Colonic mucosa (tissue), 4 donors: ENCODE data around the gene NASP. TPM values are rescaled to one million over a fixed set of nuclear protein-coding genes. Genes with fewer than 3 reads are reported as not detected.

Source experiments
- DNase-seq: peaks from one replicate; pipeline ENCODE4 v3.0.0-alpha.2; 2020
- H3K27ac ChIP-seq: fragments of 200-600 bp; one replicate; pipeline ENCODE4 v1.8.0; 2021
- H3K27me3 ChIP-seq: fragments of 200-600 bp; one replicate; pipeline ENCODE4 v1.8.0; 2021
- H3K36me3 ChIP-seq: fragments of 200-600 bp; one replicate; pipeline ENCODE4 v1.8.0; 2021
- H3K4me1 ChIP-seq: fragments of 200-600 bp; one replicate; pipeline ENCODE4 v1.8.0; 2021; ENCODE audit warnings: mild to moderate bottlenecking
- H3K4me3 ChIP-seq: fragments of 200-600 bp; one replicate; pipeline ENCODE4 v1.8.0; 2021
- H3K9ac ChIP-seq, 2 donors: one replicate each; pipeline ENCODE4 v1.7.0; 2013; ENCODE audit warnings: control low read depth in 2 of 2, low read depth in 2 of 2, low read length in 2 of 2
- H3K9me3 ChIP-seq: fragments of 200-600 bp; one replicate; pipeline ENCODE4 v1.8.0; 2021
- intact Hi-C: fragments of 100-400 bp; cut with DNase I; formaldehyde crosslinking; loops from one replicate; pipeline ENCODE4 v1.14.1; 2022
- total RNA-seq, 2 donors: library from RNA; stranded (reverse); fragmentation: NEBNext Ultra II Directional in 1 of 2; extraction: Animal tissue kit (Norgen Biotek cat#: 25700) in 1 of 2; gene quantifications; one replicate each; pipeline ENCODE4 v1.2.1, GENCODE V29; 2021
- TF ChIP-seq, protein P1 (sequence below): fragments of 200-600 bp; IDR thresholded peaks from one replicate; pipeline ENCODE4 v1.8.0; 2022; ENCODE audit warnings: antibody characterized with exemption, mild to moderate bottlenecking
- donor health status: healthy.
- donor health status: DM: no; HTN: no; CAD: no.
- donor health status: DM: no; HTN: no; CAD: no.

NASP gene
- total RNA-seq, 2 donors from 2014 or later: 54.7 to 119 TPM

GRCh38 chr1:45621895-45622523, 38.2 kb downstream of the NASP start:
- Histone ChIP-seq H3K4me3 (no peak overlapping the region), H3K36me3 (no peaks in the 10 kb centered on the region), H3K9ac (peak overlapping the region in 1 of 2 donors; percentile 10), H3K27me3 (no peaks in the 10 kb centered on the region), H3K27ac (no peak overlapping the region), H3K4me1 (no peaks in the 10 kb centered on the region), H3K9me3 (no peaks in the 10 kb centered on the region)
- DNase-seq: no peak
- intact Hi-C loops: no loop called here
- TF ChIP-seq, protein P1, sequence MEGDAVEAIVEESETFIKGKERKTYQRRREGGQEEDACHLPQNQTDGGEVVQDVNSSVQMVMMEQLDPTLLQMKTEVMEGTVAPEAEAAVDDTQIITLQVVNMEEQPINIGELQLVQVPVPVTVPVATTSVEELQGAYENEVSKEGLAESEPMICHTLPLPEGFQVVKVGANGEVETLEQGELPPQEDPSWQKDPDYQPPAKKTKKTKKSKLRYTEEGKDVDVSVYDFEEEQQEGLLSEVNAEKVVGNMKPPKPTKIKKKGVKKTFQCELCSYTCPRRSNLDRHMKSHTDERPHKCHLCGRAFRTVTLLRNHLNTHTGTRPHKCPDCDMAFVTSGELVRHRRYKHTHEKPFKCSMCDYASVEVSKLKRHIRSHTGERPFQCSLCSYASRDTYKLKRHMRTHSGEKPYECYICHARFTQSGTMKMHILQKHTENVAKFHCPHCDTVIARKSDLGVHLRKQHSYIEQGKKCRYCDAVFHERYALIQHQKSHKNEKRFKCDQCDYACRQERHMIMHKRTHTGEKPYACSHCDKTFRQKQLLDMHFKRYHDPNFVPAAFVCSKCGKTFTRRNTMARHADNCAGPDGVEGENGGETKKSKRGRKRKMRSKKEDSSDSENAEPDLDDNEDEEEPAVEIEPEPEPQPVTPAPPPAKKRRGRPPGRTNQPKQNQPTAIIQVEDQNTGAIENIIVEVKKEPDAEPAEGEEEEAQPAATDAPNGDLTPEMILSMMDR: no peak

- no peaks in the 10 kb centered on the region for H3K36me3 ChIP-seq
- H3K9ac ChIP-seq: peak overlapping the region in 1 of 2 donors; percentile 10
- H3K4me1 ChIP-seq: no peaks in the 10 kb centered on the region
- intact Hi-C loops: no loop called here
- no peaks in the 10 kb centered on the region for H3K9me3 ChIP-seq
- H3K27me3 ChIP-seq: no peaks in the 10 kb centered on the region
- no peak overlapping the region for H3K4me3 ChIP-seq
- DNase-seq: no peak
- TF ChIP-seq, protein P1: no peak
- no peak overlapping the region for H3K27ac ChIP-seq
Observed at GRCh38 chr1:45622524-45623394, 38.9 kb downstream of the NASP start.

DNA sequence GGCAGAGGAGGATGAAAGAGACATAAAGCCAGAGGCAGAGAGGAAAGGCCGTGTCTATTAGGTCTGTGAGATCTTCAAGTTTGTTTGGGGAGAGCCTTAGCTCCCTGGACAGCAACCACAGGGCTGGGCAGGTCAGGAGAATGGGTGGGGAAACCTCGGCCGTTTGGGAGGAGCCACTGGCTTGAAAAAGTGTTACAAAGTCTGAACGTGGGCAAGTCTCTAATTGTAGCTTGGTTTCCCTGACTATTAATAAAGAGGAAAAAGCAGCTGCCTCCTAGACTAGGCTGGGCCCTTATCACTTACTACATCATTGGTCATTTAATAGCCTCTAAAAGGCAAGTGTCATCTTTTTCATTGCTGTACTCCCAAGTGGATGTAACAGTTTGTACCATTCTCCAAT, 40.1 kb downstream of the NASP start, which contains the start of gene CCDC17:
TSS of gene CCDC17 (minus strand) at position 83 of the 400 bp plus-strand sequence. CDS start 145 bp downstream, outside the sequence.
- H3K27me3 ChIP-seq: no peaks in the 10 kb centered on the region
- TF ChIP-seq, protein P1: no peak
- intact Hi-C loops: no loop called here
- H3K27ac ChIP-seq: no peak within 1 kb of the TSS
- H3K9me3 ChIP-seq: no peaks in the 10 kb centered on the region
- H3K4me1 ChIP-seq: no peaks in the 10 kb centered on the region
- DNase-seq: no peak
- H3K4me3 ChIP-seq: no peak within 1 kb of the TSS
- H3K36me3 ChIP-seq: peaks cover 4% of the 10 kb centered on the region
- H3K9ac ChIP-seq: no peak within 1 kb of the TSS

DNA sequence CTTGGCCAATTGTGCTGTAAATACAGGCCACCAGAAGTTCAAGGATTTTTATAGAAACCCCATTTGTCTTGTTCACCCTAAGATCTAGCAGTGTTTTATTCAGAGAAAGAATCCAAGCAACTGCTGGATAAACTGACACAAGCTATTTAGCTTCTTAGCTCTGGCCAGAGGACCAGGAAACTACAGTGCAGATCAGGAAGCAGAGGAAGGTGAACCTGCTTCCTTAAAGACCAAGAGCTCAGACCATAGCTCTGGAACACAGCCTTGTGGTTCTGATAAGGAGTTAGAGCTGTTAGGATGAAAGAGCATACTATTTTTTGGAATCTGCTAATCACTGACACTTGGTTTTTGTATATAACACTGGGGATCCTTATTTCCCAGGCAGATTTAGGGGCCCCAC, 45.2 kb downstream of the NASP start:
- intact Hi-C loops: no loop called here
- Histone ChIP-seq H3K4me1 (no peaks in the 10 kb centered on the region), H3K27ac (no peak overlapping the region), H3K4me3 (no peak overlapping the region), H3K27me3 (no peaks in the 10 kb centered on the region), H3K36me3 (peaks cover 22% of the 10 kb centered on the region), H3K9me3 (no peaks in the 10 kb centered on the region), H3K9ac (no peak overlapping the region)
- TF ChIP-seq, protein P1: no peak
- no peak for DNase-seq

DNA sequence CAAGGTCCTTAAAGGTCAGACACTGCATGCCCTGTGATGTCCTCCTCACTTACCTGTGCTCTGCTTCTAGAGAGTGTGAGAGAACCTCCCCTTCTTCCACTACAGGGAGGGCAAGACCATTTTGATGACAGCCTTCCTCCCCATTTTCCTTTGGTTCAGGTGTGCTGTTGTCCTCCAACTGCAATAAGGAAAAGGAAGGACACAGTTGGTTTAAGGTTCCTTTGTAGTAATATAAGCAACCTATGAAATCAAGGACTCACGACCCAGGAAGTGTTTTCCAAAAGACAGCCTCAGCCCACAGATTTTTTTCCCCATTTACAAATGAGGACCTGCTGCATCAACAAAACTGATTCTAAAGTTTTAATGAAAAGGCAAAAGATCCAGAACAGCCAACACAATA, 46.6 kb downstream of the NASP start:
- no peak for DNase-seq
- Histone ChIP-seq H3K27ac (no peak overlapping the region), H3K4me3 (no peak overlapping the region), H3K4me1 (no peaks in the 10 kb centered on the region), H3K36me3 (peaks cover 25% of the 10 kb centered on the region), H3K27me3 (no peaks in the 10 kb centered on the region), H3K9me3 (no peaks in the 10 kb centered on the region), H3K9ac (no peak overlapping the region)
- TF ChIP-seq, protein P1: no peak
- intact Hi-C loops: no loop called here
